Gastroesophageal sphincter (tissue), 3 donors: ENCODE data around the gene AK8.

Source experiments
- CTCF ChIP-seq, 4 experiments: fragments of 200-600 bp in 2 of 4; fragments of 450-650 bp in 2 of 4; sonication (generic) in 1 of 4; IDR thresholded peaks; one replicate each; pipeline ENCODE4 v1.5.1; 2017 to 2019; ENCODE audit warnings: antibody characterized with exemption in 4 of 4, mild to moderate bottlenecking in 2 of 4, moderate library complexity in 2 of 4
- EP300 ChIP-seq: sonication (generic); formaldehyde crosslinking; IDR thresholded peaks from one replicate; pipeline ENCODE4 v1.6.1; 2017; ENCODE audit warnings: antibody characterized with exemption, mild to moderate bottlenecking
- POLR2A ChIP-seq, 2 donors: fragments of 450-650 bp; IDR thresholded peaks; one replicate each; pipeline ENCODE4 v1.6.1; 2017; ENCODE audit warnings: antibody characterized with exemption in 2 of 2, mild to moderate bottlenecking in 2 of 2, moderate library complexity in 1 of 2
- POLR2AphosphoS5 ChIP-seq: sonication (generic); formaldehyde crosslinking; IDR thresholded peaks from one replicate; pipeline ENCODE4 v1.6.1; 2017; ENCODE audit warnings: antibody characterized with exemption

- TF ChIP-seq CTCF (IDR thresholded peaks at IDR 0.05), result no peak
- TF ChIP-seq POLR2A (IDR thresholded peaks at IDR 0.05), result no peak
- TF ChIP-seq POLR2AphosphoS5, result no peak
- TF ChIP-seq EP300, result no peak
Measured at GRCh38 chr9:132763574-132763973, 114.5 kb downstream of the AK8 start.
